HFFc6 (cell line): ENCODE results near the gene SMG7. TPM values are rescaled to one million over a fixed set of nuclear protein-coding genes. Genes with fewer than 3 reads are reported as not detected.
A peak's percentile ranks its signal among the peaks of the same experiment; 100 is the strongest.

Experiments used
- DNase-seq: peaks from one replicate; pipeline ENCODE4 v3.0.0-alpha.2; 2018
- H3K27ac Mint-ChIP-seq: 2 replicates; pipeline ENCODE4 v1.8.0; 2020; ENCODE audit warnings: mild to moderate bottlenecking, mixed read lengths
- H3K27me3 Mint-ChIP-seq: 2 replicates; pipeline ENCODE4 v1.8.0; 2021; ENCODE audit warnings: mild to moderate bottlenecking, moderate library complexity, mixed read lengths; ENCODE audit not compliant: insufficient read depth
- H3K36me3 Mint-ChIP-seq: 2 replicates; pipeline ENCODE4 v1.8.0; 2021; ENCODE audit warnings: low read depth, mixed read lengths
- H3K4me1 Mint-ChIP-seq: 2 replicates; pipeline ENCODE4 v1.8.0; 2020; ENCODE audit warnings: low read depth, mixed read lengths
- H3K4me3 Mint-ChIP-seq: 2 replicates; pipeline ENCODE4 v1.8.0; 2020; ENCODE audit warnings: mild to moderate bottlenecking, moderate library complexity, mixed read lengths
- H3K9me3 Mint-ChIP-seq: 2 replicates; pipeline ENCODE4 v1.8.0; 2020; ENCODE audit warnings: mild to moderate bottlenecking, mixed read lengths
- total RNA-seq, 6 experiments: library from RNA; stranded (reverse); fragmentation: NEBNext Ultra II Directional; extraction: Animal tissue kit (Norgen Biotek cat#: 25700); gene quantifications; 2 replicates in 1 of 6; 3 replicates in 5 of 6; pipeline ENCODE4 v1.2.3, GENCODE V29; 2021
- TF ChIP-seq, protein P1 (sequence below): fragments of 200-600 bp; sonication (generic); IDR thresholded peaks from 2 replicates; pipeline ENCODE4 v1.5.0; 2021; ENCODE audit warnings: antibody characterized with exemption, mild to moderate bottlenecking

SMG7 gene
- total RNA-seq, 6 experiments from 2014 or later, result 49.5 to 63.6 (median 55.5) TPM

DNA sequence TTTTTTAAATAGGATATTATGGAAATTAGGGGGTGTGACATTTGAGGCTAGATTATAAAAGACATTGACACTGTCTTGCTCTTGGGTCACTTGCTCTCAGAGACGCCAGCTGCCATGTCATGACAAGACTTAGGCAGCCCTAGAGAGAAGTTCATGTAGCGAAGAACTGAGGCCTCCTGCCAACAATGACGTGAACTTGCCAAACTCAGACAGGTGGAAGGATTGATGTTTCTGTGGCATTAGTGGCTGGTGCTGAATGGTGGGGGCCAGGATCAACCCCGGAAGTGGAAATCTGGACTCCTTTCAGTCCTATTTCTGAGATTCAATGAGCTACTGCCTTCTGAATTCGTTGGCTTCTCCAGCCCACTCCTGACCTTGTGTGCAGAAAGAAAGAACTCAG, 103.3 kb downstream of the SMG7 start:
- Mint-ChIP-seq H3K27me3 (peaks cover 8% of the 10 kb centered on the region), H3K36me3 (no peaks in the 10 kb centered on the region), H3K4me3 (no peak overlapping the region), H3K27ac (no peak overlapping the region), H3K4me1 (peaks cover 21% of the 10 kb centered on the region), H3K9me3 (no peaks in the 10 kb centered on the region)
- DNase-seq, result no peak
- TF ChIP-seq, protein P1, sequence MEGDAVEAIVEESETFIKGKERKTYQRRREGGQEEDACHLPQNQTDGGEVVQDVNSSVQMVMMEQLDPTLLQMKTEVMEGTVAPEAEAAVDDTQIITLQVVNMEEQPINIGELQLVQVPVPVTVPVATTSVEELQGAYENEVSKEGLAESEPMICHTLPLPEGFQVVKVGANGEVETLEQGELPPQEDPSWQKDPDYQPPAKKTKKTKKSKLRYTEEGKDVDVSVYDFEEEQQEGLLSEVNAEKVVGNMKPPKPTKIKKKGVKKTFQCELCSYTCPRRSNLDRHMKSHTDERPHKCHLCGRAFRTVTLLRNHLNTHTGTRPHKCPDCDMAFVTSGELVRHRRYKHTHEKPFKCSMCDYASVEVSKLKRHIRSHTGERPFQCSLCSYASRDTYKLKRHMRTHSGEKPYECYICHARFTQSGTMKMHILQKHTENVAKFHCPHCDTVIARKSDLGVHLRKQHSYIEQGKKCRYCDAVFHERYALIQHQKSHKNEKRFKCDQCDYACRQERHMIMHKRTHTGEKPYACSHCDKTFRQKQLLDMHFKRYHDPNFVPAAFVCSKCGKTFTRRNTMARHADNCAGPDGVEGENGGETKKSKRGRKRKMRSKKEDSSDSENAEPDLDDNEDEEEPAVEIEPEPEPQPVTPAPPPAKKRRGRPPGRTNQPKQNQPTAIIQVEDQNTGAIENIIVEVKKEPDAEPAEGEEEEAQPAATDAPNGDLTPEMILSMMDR, result no peak

DNA sequence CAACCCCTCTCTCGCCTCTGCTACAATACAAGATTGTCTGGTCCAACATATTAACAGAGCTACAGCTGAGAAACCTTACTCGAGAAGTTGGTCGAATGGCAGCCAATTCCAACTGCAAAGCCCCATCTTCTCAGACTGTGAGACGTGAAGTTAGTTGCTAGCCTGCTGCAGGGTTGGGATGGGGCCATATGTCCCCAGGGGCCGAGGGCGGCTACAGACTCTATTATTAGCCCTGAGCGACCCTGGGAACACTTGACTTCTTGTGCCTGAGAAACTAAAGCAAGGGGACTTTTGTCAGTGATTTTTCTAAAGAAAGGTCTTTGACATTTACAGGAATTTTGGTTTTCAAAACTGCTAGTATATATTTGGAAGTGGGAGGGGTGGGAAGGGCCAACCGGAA, 104.2 kb downstream of the SMG7 start:
- peaks cover 8% of the 10 kb centered on the region; the same call in 1 of the 2 replicates for H3K27me3 Mint-ChIP-seq
- TF ChIP-seq, protein P1, result no peak
- H3K4me3 Mint-ChIP-seq, result no peak overlapping the region
- peaks cover 17% of the 10 kb centered on the region for H3K4me1 Mint-ChIP-seq
- no peaks in the 10 kb centered on the region for H3K9me3 Mint-ChIP-seq
- H3K36me3 Mint-ChIP-seq, result no peaks in the 10 kb centered on the region
- H3K27ac Mint-ChIP-seq, result no peak overlapping the region
- DNase-seq, result no peak

DNA sequence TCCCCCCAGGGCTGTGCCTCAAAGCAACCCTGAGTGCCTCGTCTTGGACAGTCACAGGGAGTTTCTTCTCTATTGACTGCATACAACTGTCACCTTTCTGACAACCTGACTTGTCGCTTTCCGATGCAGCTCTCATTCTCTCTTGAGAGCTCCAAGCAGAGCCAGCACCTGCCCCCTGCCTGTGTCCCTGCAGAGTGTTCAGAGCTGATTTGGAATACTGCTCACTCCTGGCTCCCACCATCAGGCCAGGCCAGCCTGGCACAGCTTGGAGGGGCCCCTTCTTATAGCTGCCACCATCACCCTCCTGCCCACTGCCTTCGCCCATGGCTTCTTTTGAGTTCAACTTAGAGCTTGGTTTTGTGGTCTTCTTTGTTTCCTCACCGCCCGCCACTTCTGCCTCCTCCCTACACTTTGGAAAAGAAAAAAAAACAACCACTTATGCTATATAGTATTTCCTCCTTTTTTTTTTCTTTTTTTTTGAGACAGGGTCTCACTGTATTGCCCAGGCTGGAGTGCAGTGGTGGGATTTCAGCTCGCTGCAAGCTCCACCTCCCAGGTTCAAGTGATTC, 105.7 kb downstream of the SMG7 start:
- H3K4me3 Mint-ChIP-seq, result no peak overlapping the region
- no peak overlapping the region for H3K27ac Mint-ChIP-seq
- H3K36me3 Mint-ChIP-seq, result no peaks in the 10 kb centered on the region
- H3K4me1 Mint-ChIP-seq, result peaks cover 3% of the 10 kb centered on the region
- H3K27me3 Mint-ChIP-seq, result peaks cover 6% of the 10 kb centered on the region; the same call in 1 of the 2 replicates
- H3K9me3 Mint-ChIP-seq, result no peaks in the 10 kb centered on the region
- DNase-seq, result no peak
- TF ChIP-seq, protein P1, result no peak

DNA sequence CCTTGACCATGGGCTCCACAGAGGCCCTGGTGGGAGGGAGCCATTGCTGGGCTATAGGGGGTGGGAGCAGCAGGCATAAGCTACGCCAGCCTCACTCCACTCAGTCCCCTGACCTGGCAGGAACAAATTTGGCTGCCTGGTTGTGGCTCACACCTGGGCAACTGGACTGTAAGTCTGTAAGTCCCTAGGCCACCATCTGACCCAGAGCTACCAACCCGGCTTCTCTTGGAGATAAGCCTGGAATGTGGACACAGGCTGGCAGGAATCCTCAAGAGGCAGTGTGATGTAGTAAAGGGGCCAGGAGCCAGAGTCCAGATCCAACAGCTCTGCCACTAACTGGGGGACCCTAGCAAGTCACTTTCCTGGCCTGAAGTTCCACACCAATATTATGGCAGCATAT, 106.6 kb downstream of the SMG7 start:
- Mint-ChIP-seq H3K4me3 (no peak overlapping the region), H3K4me1 (peaks cover 6% of the 10 kb centered on the region; the same call in 1 of the 2 replicates), H3K27me3 (peaks cover 4% of the 10 kb centered on the region; the same call in 1 of the 2 replicates), H3K9me3 (no peaks in the 10 kb centered on the region), H3K27ac (no peak overlapping the region), H3K36me3 (no peaks in the 10 kb centered on the region)
- TF ChIP-seq, protein P1, result no peak
- no peak for DNase-seq

DNA sequence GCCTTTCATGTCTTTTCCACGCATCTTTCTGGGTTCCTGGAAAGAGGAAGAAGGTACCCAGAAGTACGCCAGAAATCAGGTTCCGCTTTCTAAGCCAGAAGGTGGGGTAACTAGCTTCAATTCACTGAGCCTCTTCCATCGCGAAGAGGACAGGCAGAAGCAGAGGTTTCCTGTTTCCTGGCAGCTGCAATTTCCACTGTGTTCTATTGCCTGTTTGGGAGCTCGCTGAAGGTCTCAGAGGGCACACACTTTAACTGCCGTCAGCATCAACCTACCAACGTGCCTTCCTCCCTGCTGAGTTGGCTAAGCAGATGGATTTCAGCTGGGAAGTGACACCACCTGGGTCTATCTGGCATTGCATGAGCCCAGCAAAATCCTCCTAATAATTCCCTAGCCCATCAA, 108.0 kb downstream of the SMG7 start:
- Mint-ChIP-seq H3K27me3 (peaks cover 4% of the 10 kb centered on the region; the same call in 1 of the 2 replicates), H3K27ac (no peak overlapping the region), H3K4me1 (peaks cover 6% of the 10 kb centered on the region; the same call in 1 of the 2 replicates), H3K9me3 (no peaks in the 10 kb centered on the region), H3K4me3 (no peak overlapping the region), H3K36me3 (no peaks in the 10 kb centered on the region)
- TF ChIP-seq, protein P1, result peak; percentile 61
- peak; percentile 34 for DNase-seq
